OCI-LY1 (cell line): ENCODE measurements around the gene ASAP3.

Source experiments
- H2AFZ ChIP-seq: fragments of 200-600 bp; sonication (generic), shearing (Covaris generic); 2 replicates; pipeline ENCODE4 v1.6.0; 2014; ENCODE audit warnings: antibody characterized with exemption, mild to moderate bottlenecking, low read length
- H3F3A ChIP-seq: fragments of 200-600 bp; sonication (generic), shearing (Covaris generic); 2 replicates; pipeline ENCODE4 v1.6.0; 2014; ENCODE audit warnings: mild to moderate bottlenecking, antibody characterized with exemption, low read length, moderate library complexity; ENCODE audit not compliant: insufficient read depth
- H3K27ac ChIP-seq: fragments of 200-600 bp; sonication (generic); 2 replicates; pipeline ENCODE4 v1.5.1; 2014; ENCODE audit warnings: low read length, mixed run types, mild to moderate bottlenecking, low read depth; ENCODE audit not compliant: poor library complexity, severe bottlenecking
- H3K27me3 ChIP-seq: fragments of 200-600 bp; sonication (generic); 2 replicates; pipeline ENCODE4 v1.6.0; 2014; ENCODE audit warnings: antibody characterized with exemption, mild to moderate bottlenecking, low read length, moderate library complexity; ENCODE audit not compliant: insufficient read depth
- H3K36me3 ChIP-seq: fragments of 200-600 bp; sonication (generic); 2 replicates; pipeline ENCODE4 v1.6.1; 2014; ENCODE audit warnings: mild to moderate bottlenecking, antibody characterized with exemption, low read length, moderate library complexity, mixed read lengths; ENCODE audit not compliant: insufficient read depth
- H3K4me1 ChIP-seq: fragments of 200-600 bp; sonication (generic); 2 replicates; pipeline ENCODE4 v1.5.1; 2014; ENCODE audit warnings: mild to moderate bottlenecking, low read length, moderate library complexity; ENCODE audit not compliant: insufficient read depth, severe bottlenecking
- H3K4me2 ChIP-seq: fragments of 200-600 bp; sonication (generic), shearing (Covaris generic); 2 replicates; pipeline ENCODE4 v1.6.1; 2014; ENCODE audit warnings: low read length
- H3K4me3 ChIP-seq: fragments of 200-600 bp; sonication (generic); 2 replicates; pipeline ENCODE4 v1.5.1; 2014; ENCODE audit warnings: low read length, low read depth, mild to moderate bottlenecking, mixed read lengths; ENCODE audit not compliant: poor library complexity, severe bottlenecking
- H3K79me2 ChIP-seq: fragments of 200-600 bp; shearing (Covaris generic); 2 replicates; pipeline ENCODE4 v1.6.1; 2016; ENCODE audit warnings: mixed run types, low read length, mixed read lengths; ENCODE audit not compliant: insufficient read depth
- H3K9ac ChIP-seq: fragments of 200-600 bp; sonication (generic), shearing (Covaris generic); 2 replicates; pipeline ENCODE4 v1.6.1; 2014; ENCODE audit warnings: mild to moderate bottlenecking, low read length, mixed read lengths
- H3K9me2 ChIP-seq: fragments of 200-600 bp; sonication (generic), shearing (Covaris generic); 2 replicates; pipeline ENCODE4 v1.6.1; 2014; ENCODE audit warnings: low read depth, mild to moderate bottlenecking, low read length, mixed read lengths
- H3K9me3 ChIP-seq: fragments of 200-600 bp; shearing (Covaris generic); 2 replicates; pipeline ENCODE4 v1.6.1; 2014; ENCODE audit warnings: low read length, mixed read lengths
- H4K20me1 ChIP-seq: fragments of 200-600 bp; sonication (generic), shearing (Covaris generic); 2 replicates; pipeline ENCODE4 v1.6.0; 2016; ENCODE audit warnings: mild to moderate bottlenecking, low read length; ENCODE audit not compliant: insufficient read depth
- EZH2 ChIP-seq: fragments of 200-600 bp; sonication (generic), shearing (Covaris generic); IDR thresholded peaks from 2 replicates; pipeline ENCODE4 v1.8.0; 2017; ENCODE audit warnings: borderline replicate concordance, mixed run types, mild to moderate bottlenecking, antibody characterized with exemption, low read length, moderate library complexity, mixed read lengths
- TF ChIP-seq, protein P1 (sequence below): fragments of 200-600 bp; sonication (generic), shearing (Covaris generic); IDR thresholded peaks from 2 replicates; pipeline ENCODE4 v1.5.1; 2017; ENCODE audit warnings: mild to moderate bottlenecking, antibody characterized with exemption, low read length, moderate library complexity, mixed read lengths

ASAP3 gene

DNA sequence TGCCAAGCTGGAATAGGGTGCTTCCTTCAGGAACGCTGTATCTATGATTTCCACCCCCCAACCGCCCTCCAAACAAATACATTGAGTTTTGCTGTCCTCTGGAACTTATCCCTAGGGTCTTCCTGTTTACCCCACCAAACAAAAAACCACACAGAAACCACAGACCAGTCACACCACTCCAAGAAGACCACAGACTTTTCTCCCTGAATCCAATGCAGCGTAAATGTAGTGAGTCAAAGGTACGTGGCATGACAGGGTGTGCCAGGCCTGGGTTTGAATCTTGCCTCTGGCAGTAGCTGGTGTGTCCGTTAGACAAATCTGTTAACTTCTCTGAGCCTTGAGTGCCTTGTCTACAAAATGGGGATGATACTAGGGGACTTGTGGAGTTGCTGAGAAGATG lies 27.8 kb downstream of the ASAP3 start:
- H3K9ac ChIP-seq = no peak overlapping the region
- TF ChIP-seq, protein P1, sequence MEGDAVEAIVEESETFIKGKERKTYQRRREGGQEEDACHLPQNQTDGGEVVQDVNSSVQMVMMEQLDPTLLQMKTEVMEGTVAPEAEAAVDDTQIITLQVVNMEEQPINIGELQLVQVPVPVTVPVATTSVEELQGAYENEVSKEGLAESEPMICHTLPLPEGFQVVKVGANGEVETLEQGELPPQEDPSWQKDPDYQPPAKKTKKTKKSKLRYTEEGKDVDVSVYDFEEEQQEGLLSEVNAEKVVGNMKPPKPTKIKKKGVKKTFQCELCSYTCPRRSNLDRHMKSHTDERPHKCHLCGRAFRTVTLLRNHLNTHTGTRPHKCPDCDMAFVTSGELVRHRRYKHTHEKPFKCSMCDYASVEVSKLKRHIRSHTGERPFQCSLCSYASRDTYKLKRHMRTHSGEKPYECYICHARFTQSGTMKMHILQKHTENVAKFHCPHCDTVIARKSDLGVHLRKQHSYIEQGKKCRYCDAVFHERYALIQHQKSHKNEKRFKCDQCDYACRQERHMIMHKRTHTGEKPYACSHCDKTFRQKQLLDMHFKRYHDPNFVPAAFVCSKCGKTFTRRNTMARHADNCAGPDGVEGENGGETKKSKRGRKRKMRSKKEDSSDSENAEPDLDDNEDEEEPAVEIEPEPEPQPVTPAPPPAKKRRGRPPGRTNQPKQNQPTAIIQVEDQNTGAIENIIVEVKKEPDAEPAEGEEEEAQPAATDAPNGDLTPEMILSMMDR = no peak
- TF ChIP-seq EZH2 = no peak

DNA sequence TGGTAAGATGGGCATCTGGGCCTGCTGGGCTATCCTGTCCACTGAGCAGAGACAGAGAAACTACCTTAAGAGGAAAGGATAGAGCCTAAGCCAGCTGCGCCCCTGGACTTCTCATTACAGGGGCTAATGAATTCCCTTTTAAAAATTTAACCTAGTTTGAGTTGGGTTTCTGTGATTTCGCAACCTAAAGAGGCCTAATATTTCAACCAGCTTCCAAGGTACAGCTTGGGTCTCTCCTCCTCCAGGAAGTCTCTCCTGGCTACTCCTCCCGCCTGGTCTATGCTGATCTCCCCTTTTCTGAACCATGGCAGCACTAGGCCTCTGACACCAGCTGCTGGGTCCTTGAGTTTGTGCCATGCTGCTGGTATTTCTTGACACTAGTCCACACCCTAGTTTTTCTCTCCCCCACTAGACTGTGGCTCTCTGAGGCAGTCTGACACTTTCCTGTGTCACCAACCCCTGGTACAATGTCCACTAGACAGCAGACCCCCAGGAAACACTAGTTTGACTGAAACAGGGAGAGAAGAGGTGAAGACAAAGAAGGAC lies 30.5 kb downstream of the ASAP3 start:
- Histone ChIP-seq H4K20me1 (no peaks in the 10 kb centered on the region), H3K79me2 (no peaks in the 10 kb centered on the region), H3K27ac (no peak overlapping the region), H3K9me2 (no peaks in the 10 kb centered on the region), H3K9me3 (no peaks in the 10 kb centered on the region), H3F3A (no peaks in the 10 kb centered on the region), H3K4me3 (no peak overlapping the region), H3K4me2 (no peak overlapping the region), H3K36me3 (no peaks in the 10 kb centered on the region), H3K4me1 (no peaks in the 10 kb centered on the region), H3K9ac (no peak overlapping the region), H2AFZ (no peak overlapping the region), H3K27me3 (peaks cover 3% of the 10 kb centered on the region; the same call in 1 of the 2 replicates)
- TF ChIP-seq EZH2 = no peak
- TF ChIP-seq, protein P1 = no peak

More for the DNA sequence above, 27.8 kb downstream of the ASAP3 start:
- no peak overlapping the region for H3K4me2 ChIP-seq
- H3F3A ChIP-seq = no peaks in the 10 kb centered on the region
- no peaks in the 10 kb centered on the region for H3K9me3 ChIP-seq
- H4K20me1 ChIP-seq = no peaks in the 10 kb centered on the region
- H3K27ac ChIP-seq = no peak overlapping the region
- no peak overlapping the region for H2AFZ ChIP-seq
- no peaks in the 10 kb centered on the region for H3K79me2 ChIP-seq
- peaks cover 3% of the 10 kb centered on the region; the same call in 1 of the 2 replicates for H3K27me3 ChIP-seq
- no peaks in the 10 kb centered on the region for H3K36me3 ChIP-seq
- no peaks in the 10 kb centered on the region for H3K4me1 ChIP-seq
- H3K9me2 ChIP-seq = no peaks in the 10 kb centered on the region
- no peak overlapping the region for H3K4me3 ChIP-seq

DNA sequence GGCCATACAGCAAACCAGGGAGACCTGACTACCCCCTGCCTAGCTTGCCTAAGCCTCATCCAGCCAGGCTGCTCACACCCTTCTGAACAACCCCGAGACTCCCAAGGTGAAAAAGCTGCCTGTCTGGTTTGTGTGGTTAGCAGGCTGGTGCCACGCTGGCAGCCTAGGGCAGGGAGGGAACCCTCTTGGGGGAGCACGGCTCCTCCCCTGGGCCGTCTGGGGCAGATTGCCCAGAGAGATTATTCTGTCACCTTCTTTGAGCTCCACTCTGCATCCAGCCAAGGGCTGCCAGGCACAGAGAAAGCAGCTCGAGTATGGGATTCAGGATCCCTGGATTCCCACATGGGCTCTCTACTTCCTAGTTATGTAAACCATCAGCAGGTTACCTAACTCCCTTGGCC lies 32.0 kb downstream of the ASAP3 start:
- Histone ChIP-seq H3K27me3 (peaks cover 3% of the 10 kb centered on the region; the same call in 1 of the 2 replicates), H3K4me1 (no peaks in the 10 kb centered on the region), H3F3A (no peaks in the 10 kb centered on the region), H2AFZ (no peak overlapping the region), H3K79me2 (no peaks in the 10 kb centered on the region), H4K20me1 (no peaks in the 10 kb centered on the region), H3K9me3 (no peaks in the 10 kb centered on the region), H3K36me3 (no peaks in the 10 kb centered on the region), H3K4me2 (no peak overlapping the region), H3K9me2 (no peaks in the 10 kb centered on the region), H3K4me3 (no peak overlapping the region), H3K27ac (no peak overlapping the region), H3K9ac (no peak overlapping the region)
- no peak for TF ChIP-seq EZH2
- TF ChIP-seq, protein P1 = no peak
